ENCODE results near the gene THOC5.
"Not testable (repeated sequence)": the region's sequence is repeated elsewhere in the genome, so short reads cannot be mapped to it uniquely, and the experiment has no call there.

Gene THOC5

DNA sequence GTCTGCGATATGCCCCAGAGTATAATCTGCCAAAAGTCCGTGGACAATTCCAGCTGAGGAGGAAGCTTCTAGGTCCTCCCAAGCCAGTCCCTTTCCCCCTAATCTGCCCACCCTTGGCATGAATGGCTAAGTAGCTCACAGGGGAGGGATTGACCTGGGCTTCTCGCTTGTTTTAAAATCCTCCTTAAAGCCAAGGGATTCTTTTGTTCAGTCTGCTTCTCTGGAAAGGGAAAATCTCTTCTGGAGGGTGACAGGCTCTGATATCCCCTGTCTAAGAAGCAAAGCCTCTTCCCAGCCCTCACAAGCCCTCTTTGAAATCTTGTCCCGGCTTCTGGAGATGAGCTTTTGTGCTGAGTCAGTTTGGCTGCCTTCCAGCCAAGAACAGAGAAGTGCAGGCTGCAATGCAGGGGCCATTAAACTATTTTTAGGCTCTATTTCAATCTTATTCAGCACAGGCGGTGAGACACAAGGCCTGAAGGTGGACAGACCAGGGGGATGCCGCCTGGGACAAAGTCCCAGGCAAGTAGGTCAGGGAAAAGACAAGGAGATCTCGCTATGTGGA, 49.7 kb downstream of the THOC5 start:
- H3K36me3 ChIP-seq (ENCODE audit: insufficient read depth, low read length), result peaks cover 35% of the 10 kb centered on the region
- no peaks in the 10 kb centered on the region for H3K27me3 ChIP-seq (ENCODE audit: insufficient read depth, low read length)
- H3K27ac ChIP-seq (ENCODE audit: low read depth, low read length), result 0 out of 2 replicates have a peak overlapping the region, but pooled peaks have one; percentile 30
- H3K4me3 ChIP-seq (ENCODE audit: low read length), result no peak overlapping the region
- no peaks in the 10 kb centered on the region for H3K9me3 ChIP-seq (ENCODE audit: insufficient read depth, low read depth, low read length)
- peak overlapping the region; percentile 44; the same call in 1 of the 2 replicates for H3K9ac ChIP-seq (ENCODE audit: low read depth, low read length)
- WGBS, result 94% methylated on average over 7 of the region's 7 CpGs
- no peaks in the 10 kb centered on the region for H3K4me1 ChIP-seq (ENCODE audit: insufficient read depth, low read length)

- Histone ChIP-seq H3K4me3 (ENCODE audit: low read length) (no peak overlapping the region), H3K27ac (ENCODE audit: low read depth, low read length) (no peak overlapping the region), H3K9ac (ENCODE audit: low read depth, low read length) (no peak overlapping the region), H3K27me3 (ENCODE audit: insufficient read depth, low read length) (no peaks in the 10 kb centered on the region), H3K9me3 (ENCODE audit: insufficient read depth, low read depth, low read length) (no peaks in the 10 kb centered on the region), H3K4me1 (ENCODE audit: insufficient read depth, low read length) (no peaks in the 10 kb centered on the region), H3K36me3 (ENCODE audit: insufficient read depth, low read length) (no peaks in the 10 kb centered on the region)
- WGBS, result 94% methylated on average over 6 of the region's 8 CpGs
Measured at GRCh38 chr22:29499852-29500251, 53.7 kb downstream of the THOC5 start.

GRCh38 chr22:29493636-29494035, 59.9 kb downstream of the THOC5 start:
- Histone ChIP-seq H3K36me3 (ENCODE audit: insufficient read depth, low read length) (peaks cover 6% of the 10 kb centered on the region), H3K27me3 (ENCODE audit: insufficient read depth, low read length) (no peaks in the 10 kb centered on the region), H3K4me1 (ENCODE audit: insufficient read depth, low read length) (no peaks in the 10 kb centered on the region), H3K9ac (ENCODE audit: low read depth, low read length) (no peak overlapping the region), H3K4me3 (ENCODE audit: low read length) (no peak overlapping the region), H3K9me3 (ENCODE audit: insufficient read depth, low read depth, low read length) (no peaks in the 10 kb centered on the region), H3K27ac (ENCODE audit: low read depth, low read length) (no peak overlapping the region)
- 100% methylated on average over 1 of the region's 1 CpG for WGBS

DNA sequence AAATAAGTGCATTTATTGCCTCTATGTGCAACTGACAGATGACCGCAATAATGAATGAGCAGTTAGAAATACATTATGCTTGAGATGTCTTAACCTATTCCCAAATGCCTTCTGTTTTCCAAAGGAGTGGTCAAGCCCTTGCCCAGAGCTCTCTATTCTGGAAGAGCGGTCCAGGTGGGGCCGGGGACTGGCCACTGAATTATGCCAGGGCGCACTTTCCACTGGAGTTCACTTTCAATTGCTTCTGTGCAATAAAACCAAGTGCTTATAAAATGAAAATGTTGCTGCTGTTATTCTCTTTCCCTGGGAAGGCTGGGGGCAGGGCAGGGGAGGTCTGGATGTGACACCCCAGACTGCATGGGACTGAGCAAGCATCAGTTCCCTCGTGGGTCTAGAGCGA, 62.5 kb downstream of the THOC5 start:
- no peak overlapping the region for H3K4me3 ChIP-seq (ENCODE audit: low read length)

GRCh38 chr22:29489127-29489780, 64.3 kb downstream of the THOC5 start:
- H3K4me1 ChIP-seq (ENCODE audit: insufficient read depth, low read length); H3K4me3 ChIP-seq (ENCODE audit: low read length); H3K9me3 ChIP-seq (ENCODE audit: insufficient read depth, low read depth, low read length); H3K27ac ChIP-seq (ENCODE audit: low read depth, low read length); H3K9ac ChIP-seq (ENCODE audit: low read depth, low read length); H3K27me3 ChIP-seq (ENCODE audit: insufficient read depth, low read length): not testable (repeated sequence)
- H3K36me3 ChIP-seq (ENCODE audit: insufficient read depth, low read length), result peaks cover 39% of the 10 kb centered on the region
- WGBS, result 93% methylated on average over 8 of the region's 8 CpGs

More for the DNA sequence above, 62.5 kb downstream of the THOC5 start:
- H3K9me3 ChIP-seq (ENCODE audit: insufficient read depth, low read depth, low read length), result no peaks in the 10 kb centered on the region
- WGBS, result 93% methylated on average over 6 of the region's 6 CpGs
- H3K36me3 ChIP-seq (ENCODE audit: insufficient read depth, low read length), result peaks cover 24% of the 10 kb centered on the region
- H3K9ac ChIP-seq (ENCODE audit: low read depth, low read length), result no peak overlapping the region
- H3K27ac ChIP-seq (ENCODE audit: low read depth, low read length), result no peak overlapping the region
- H3K27me3 ChIP-seq (ENCODE audit: insufficient read depth, low read length), result no peaks in the 10 kb centered on the region
- H3K4me1 ChIP-seq (ENCODE audit: insufficient read depth, low read length), result no peaks in the 10 kb centered on the region

DNA sequence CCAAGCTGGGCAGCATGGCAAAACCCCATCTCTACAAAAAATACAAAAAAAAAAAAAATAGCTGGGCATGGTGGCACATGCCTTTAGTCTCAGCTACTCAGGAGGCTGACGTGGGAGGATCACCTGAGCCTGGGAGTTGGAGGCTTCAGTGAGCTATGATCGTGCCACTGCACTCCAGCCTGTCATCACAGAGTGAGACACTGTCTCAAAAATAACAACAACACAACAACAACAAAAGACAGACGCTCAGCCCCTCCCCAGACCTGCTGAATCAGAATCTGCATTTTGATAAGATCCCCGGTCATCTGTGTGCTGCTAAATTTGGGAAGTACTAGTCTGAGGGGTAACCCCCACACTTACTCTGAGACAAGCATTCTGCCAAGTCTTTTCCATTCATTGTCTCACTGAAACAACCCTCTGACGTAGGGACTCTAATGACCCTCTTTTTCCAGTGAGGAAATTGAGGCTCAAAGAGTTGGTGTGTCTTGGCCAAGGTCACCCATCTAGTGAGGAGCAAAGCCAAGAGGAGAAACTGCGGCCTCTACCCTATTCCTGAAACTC, 66.1 kb downstream of the THOC5 start:
- Histone ChIP-seq H3K27me3 (ENCODE audit: insufficient read depth, low read length) (peaks cover 1% of the 10 kb centered on the region), H3K9ac (ENCODE audit: low read depth, low read length) (no peak overlapping the region), H3K4me1 (ENCODE audit: insufficient read depth, low read length) (no peaks in the 10 kb centered on the region), H3K4me3 (ENCODE audit: low read length) (no peak overlapping the region), H3K9me3 (ENCODE audit: insufficient read depth, low read depth, low read length) (no peaks in the 10 kb centered on the region), H3K27ac (ENCODE audit: low read depth, low read length) (no peak overlapping the region), H3K36me3 (ENCODE audit: insufficient read depth, low read length) (peaks cover 41% of the 10 kb centered on the region)
- 95% methylated on average over 6 of the region's 6 CpGs for WGBS

DNA sequence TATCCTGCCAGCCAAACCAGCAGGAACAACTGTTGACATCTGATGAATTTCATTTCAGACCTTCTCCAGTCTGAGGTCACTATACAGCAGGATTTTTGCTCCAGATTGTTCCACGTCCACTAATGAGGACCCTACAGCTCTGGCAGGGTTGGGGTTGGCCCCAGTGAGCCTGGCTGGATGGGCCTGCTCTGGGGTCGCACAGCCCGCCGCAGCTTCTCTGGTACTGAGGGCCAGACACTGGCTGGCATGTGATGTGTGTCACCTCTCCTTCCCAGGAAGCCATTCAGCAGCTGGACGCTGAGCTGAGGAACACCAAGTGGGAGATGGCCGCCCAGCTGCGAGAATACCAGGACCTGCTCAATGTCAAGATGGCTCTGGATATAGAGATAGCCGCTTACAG, 68.1 kb downstream of the THOC5 start:
- Histone ChIP-seq H3K36me3 (ENCODE audit: insufficient read depth, low read length) (peaks cover 41% of the 10 kb centered on the region), H3K27me3 (ENCODE audit: insufficient read depth, low read length) (peaks cover 22% of the 10 kb centered on the region), H3K4me3 (ENCODE audit: low read length) (no peak overlapping the region), H3K27ac (ENCODE audit: low read depth, low read length) (no peak overlapping the region), H3K9ac (ENCODE audit: low read depth, low read length) (no peak overlapping the region), H3K4me1 (ENCODE audit: insufficient read depth, low read length) (peaks cover 13% of the 10 kb centered on the region), H3K9me3 (ENCODE audit: insufficient read depth, low read depth, low read length) (peaks cover 1% of the 10 kb centered on the region; the same call in 1 of the 2 replicates)
- 89% methylated on average over 8 of the region's 8 CpGs for WGBS

DNA sequence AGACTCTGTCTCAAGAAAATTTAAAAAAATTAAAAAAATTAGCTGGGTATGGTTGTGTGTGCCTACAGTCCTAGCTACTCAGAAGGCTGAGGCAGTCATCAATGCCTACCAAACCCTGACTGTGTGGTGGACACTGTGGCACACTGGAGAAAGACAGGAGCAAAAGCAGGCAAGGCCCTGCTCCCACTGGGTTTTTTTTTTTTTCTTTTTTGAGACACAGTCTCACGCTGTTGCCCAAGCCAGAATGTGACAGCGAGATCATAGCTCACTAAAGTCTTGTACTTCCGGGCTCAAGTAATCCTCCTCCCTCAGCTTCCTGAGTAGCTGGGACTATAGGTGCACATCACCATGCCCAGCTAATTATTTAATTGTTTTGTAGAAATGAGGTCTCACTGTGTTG, 68.9 kb downstream of the THOC5 start:
- Histone ChIP-seq H3K27me3 (ENCODE audit: insufficient read depth, low read length) (peaks cover 30% of the 10 kb centered on the region), H3K36me3 (ENCODE audit: insufficient read depth, low read length) (peaks cover 41% of the 10 kb centered on the region), H3K9me3 (ENCODE audit: insufficient read depth, low read depth, low read length) (peaks cover 4% of the 10 kb centered on the region; the same call in 1 of the 2 replicates), H3K4me1 (ENCODE audit: insufficient read depth, low read length) (peaks cover 13% of the 10 kb centered on the region), H3K27ac (ENCODE audit: low read depth, low read length) (no peak overlapping the region), H3K4me3 (ENCODE audit: low read length) (no peak overlapping the region), H3K9ac (ENCODE audit: low read depth, low read length) (no peak overlapping the region)
- WGBS, result 93% methylated on average over 3 of the region's 3 CpGs

DNA sequence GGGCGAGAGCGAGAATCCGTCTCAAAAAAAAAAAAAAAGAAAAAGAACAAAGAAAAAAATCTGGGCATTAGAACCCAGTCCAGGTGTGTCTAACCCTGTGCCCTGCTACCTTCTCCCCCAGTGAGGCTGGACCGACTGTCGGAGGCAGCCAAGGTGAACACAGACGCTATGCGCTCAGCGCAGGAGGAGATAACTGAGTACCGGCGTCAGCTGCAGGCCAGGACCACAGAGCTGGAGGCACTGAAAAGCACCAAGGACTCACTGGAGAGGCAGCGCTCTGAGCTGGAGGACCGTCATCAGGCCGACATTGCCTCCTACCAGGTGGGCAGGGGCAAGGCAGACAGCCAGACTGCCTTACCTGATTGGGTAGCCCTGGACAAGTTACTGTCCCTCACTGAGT, 70.3 kb downstream of the THOC5 start:
- peaks cover 14% of the 10 kb centered on the region for H3K4me1 ChIP-seq (ENCODE audit: insufficient read depth, low read length)
- peaks cover 4% of the 10 kb centered on the region; the same call in 1 of the 2 replicates for H3K9me3 ChIP-seq (ENCODE audit: insufficient read depth, low read depth, low read length)
- 96% methylated on average over 13 of the region's 13 CpGs for WGBS
- H3K4me3 ChIP-seq (ENCODE audit: low read length), result no peak overlapping the region
- H3K27ac ChIP-seq (ENCODE audit: low read depth, low read length), result no peak overlapping the region
- no peak overlapping the region for H3K9ac ChIP-seq (ENCODE audit: low read depth, low read length)
- peaks cover 32% of the 10 kb centered on the region; the same call in 1 of the 2 replicates for H3K36me3 ChIP-seq (ENCODE audit: insufficient read depth, low read length)
- peaks cover 44% of the 10 kb centered on the region for H3K27me3 ChIP-seq (ENCODE audit: insufficient read depth, low read length)

GRCh38 chr22:29482726-29483125, 70.8 kb downstream of the THOC5 start:
- Histone ChIP-seq H3K9ac (ENCODE audit: low read depth, low read length) (no peak overlapping the region), H3K4me1 (ENCODE audit: insufficient read depth, low read length) (peaks cover 20% of the 10 kb centered on the region), H3K27ac (ENCODE audit: low read depth, low read length) (no peak overlapping the region), H3K36me3 (ENCODE audit: insufficient read depth, low read length) (peaks cover 31% of the 10 kb centered on the region; the same call in 1 of the 2 replicates), H3K4me3 (ENCODE audit: low read length) (no peak overlapping the region), H3K27me3 (ENCODE audit: insufficient read depth, low read length) (peaks cover 49% of the 10 kb centered on the region), H3K9me3 (ENCODE audit: insufficient read depth, low read depth, low read length) (peaks cover 4% of the 10 kb centered on the region; the same call in 1 of the 2 replicates)
- 93% methylated on average over 7 of the region's 7 CpGs for WGBS

DNA sequence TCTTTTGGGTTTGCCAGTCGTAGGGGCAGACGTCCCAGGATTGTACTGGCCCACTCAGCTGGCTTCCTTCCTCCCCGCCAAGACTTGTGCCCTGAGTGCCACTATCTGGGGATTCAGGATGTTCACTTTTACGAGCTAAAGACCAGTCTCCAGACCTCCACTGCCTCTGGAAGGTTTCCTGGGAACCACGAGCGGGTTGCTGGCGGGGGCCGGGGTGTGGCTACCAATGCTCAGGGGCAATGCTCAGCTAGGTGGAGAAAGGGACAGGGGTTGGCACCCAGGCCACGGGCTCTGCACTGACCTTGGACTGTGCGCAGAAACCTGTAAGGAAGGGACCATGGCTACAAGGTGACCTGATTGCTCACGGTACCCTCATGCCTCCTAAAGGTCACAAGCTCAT, 71.3 kb downstream of the THOC5 start:
- H3K9ac ChIP-seq (ENCODE audit: low read depth, low read length), result no peak overlapping the region; the same call in 1 of the 2 replicates
- 75% methylated on average over 11 of the region's 11 CpGs for WGBS
- H3K36me3 ChIP-seq (ENCODE audit: insufficient read depth, low read length), result peaks cover 26% of the 10 kb centered on the region; the same call in 1 of the 2 replicates
- H3K4me1 ChIP-seq (ENCODE audit: insufficient read depth, low read length), result peaks cover 24% of the 10 kb centered on the region
- no peak overlapping the region for H3K27ac ChIP-seq (ENCODE audit: low read depth, low read length)
- H3K4me3 ChIP-seq (ENCODE audit: low read length), result peak overlapping the region; percentile 53; the same call in 1 of the 2 replicates
- H3K9me3 ChIP-seq (ENCODE audit: insufficient read depth, low read depth, low read length), result peaks cover 4% of the 10 kb centered on the region; the same call in 1 of the 2 replicates
- H3K27me3 ChIP-seq (ENCODE audit: insufficient read depth, low read length), result peaks cover 54% of the 10 kb centered on the region
